Kidney epithelial cell (primary cell): ENCODE measurements around the gene LRRC8B. TPM values are rescaled to one million over a fixed set of nuclear protein-coding genes. Genes with fewer than 3 reads are reported as not detected.
"Not testable (repeated sequence)": the region's sequence is repeated elsewhere in the genome, so short reads cannot be mapped to it uniquely, and the experiment has no call there.

ENCODE experiments used
- DNase-seq: peaks from one replicate; pipeline ENCODE4 v3.0.0-alpha.2; 2010; ENCODE audit warnings: low read depth
- H3K27me3 ChIP-seq: 2 replicates; pipeline ENCODE4 v1.6.0; 2011; ENCODE audit warnings: low read length; ENCODE audit not compliant: control insufficient read depth, insufficient read depth
- H3K36me3 ChIP-seq: 2 replicates; pipeline ENCODE4 v1.5.1; 2011; ENCODE audit warnings: low read length; ENCODE audit not compliant: control insufficient read depth, insufficient read depth
- H3K4me3 ChIP-seq: 2 replicates; pipeline ENCODE4 v1.5.1; 2011; ENCODE audit warnings: low read depth, mild to moderate bottlenecking, control low read depth, low read length
- total RNA-seq: library from RNA; depleted of rRNA; stranded (reverse); fragments of >200 nt; gene quantifications from 2 replicates; pipeline ENCODE4 v1.2.3, GENCODE V29; 2015
- TF ChIP-seq, protein P1 (sequence below): IDR thresholded peaks from 2 replicates; pipeline ENCODE4 v1.5.1; 2011; ENCODE audit warnings: mild to moderate bottlenecking, moderate library complexity, low read length, control low read depth, inconsistent platforms; ENCODE audit not compliant: insufficient read depth, poor library complexity, severe bottlenecking

The LRRC8B gene
- total RNA-seq, 1 donor from 2014 or later, result 8.9 TPM

DNA sequence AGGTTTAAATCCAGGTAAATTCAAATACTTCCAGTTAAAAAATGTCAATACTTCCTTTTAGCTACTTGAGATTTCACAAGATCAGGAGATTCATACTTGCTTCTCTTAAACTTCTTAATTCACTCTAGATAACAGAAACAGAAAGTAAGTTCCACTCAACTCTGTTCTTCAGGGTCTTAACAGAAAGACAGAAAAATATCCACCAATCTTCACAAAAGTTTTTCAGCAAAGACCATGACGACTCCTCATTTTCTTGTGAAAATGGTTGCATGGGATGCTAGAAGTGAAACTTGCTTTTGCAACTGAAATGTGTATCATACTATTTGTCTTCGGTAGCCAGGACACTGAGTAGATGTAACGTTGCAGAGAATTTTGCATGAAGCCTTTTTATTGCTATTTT is 96.0 kb downstream of the LRRC8B start:
- TF ChIP-seq, protein P1, sequence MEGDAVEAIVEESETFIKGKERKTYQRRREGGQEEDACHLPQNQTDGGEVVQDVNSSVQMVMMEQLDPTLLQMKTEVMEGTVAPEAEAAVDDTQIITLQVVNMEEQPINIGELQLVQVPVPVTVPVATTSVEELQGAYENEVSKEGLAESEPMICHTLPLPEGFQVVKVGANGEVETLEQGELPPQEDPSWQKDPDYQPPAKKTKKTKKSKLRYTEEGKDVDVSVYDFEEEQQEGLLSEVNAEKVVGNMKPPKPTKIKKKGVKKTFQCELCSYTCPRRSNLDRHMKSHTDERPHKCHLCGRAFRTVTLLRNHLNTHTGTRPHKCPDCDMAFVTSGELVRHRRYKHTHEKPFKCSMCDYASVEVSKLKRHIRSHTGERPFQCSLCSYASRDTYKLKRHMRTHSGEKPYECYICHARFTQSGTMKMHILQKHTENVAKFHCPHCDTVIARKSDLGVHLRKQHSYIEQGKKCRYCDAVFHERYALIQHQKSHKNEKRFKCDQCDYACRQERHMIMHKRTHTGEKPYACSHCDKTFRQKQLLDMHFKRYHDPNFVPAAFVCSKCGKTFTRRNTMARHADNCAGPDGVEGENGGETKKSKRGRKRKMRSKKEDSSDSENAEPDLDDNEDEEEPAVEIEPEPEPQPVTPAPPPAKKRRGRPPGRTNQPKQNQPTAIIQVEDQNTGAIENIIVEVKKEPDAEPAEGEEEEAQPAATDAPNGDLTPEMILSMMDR, result no peak
- Histone ChIP-seq H3K4me3 (no peak overlapping the region), H3K36me3 (no peaks in the 10 kb centered on the region), H3K27me3 (no peaks in the 10 kb centered on the region)
- no peak for DNase-seq

GRCh38 chr1:89622895-89623294 is 98.3 kb downstream of the LRRC8B start:
- TF ChIP-seq, protein P1, result peak; percentile 1
- Histone ChIP-seq H3K4me3 (no peak overlapping the region), H3K36me3 (no peaks in the 10 kb centered on the region), H3K27me3 (no peaks in the 10 kb centered on the region)
- DNase-seq, result no peak

GRCh38 chr1:89624314-89624713 is 99.7 kb downstream of the LRRC8B start:
- Histone ChIP-seq H3K36me3 (no peaks in the 10 kb centered on the region), H3K4me3 (no peak overlapping the region), H3K27me3 (no peaks in the 10 kb centered on the region)
- TF ChIP-seq, protein P1, result no peak
- no peak for DNase-seq

GRCh38 chr1:89624715-89625323 is 100.2 kb downstream of the LRRC8B start:
- no peaks in the 10 kb centered on the region for H3K27me3 ChIP-seq
- no peaks in the 10 kb centered on the region for H3K36me3 ChIP-seq
- no peak for DNase-seq
- no peak overlapping the region for H3K4me3 ChIP-seq
- TF ChIP-seq, protein P1, result no peak

- H3K4me3 ChIP-seq, result no peak overlapping the region
- H3K36me3 ChIP-seq, result no peaks in the 10 kb centered on the region
- TF ChIP-seq, protein P1, result no peak
- no peak for DNase-seq
- H3K27me3 ChIP-seq, result no peaks in the 10 kb centered on the region
Observed at GRCh38 chr1:89627596-89627962, 103.0 kb downstream of the LRRC8B start.

GRCh38 chr1:89629146-89629545 is 104.5 kb downstream of the LRRC8B start:
- DNase-seq, result no peak
- Histone ChIP-seq H3K4me3 (no peak overlapping the region), H3K36me3 (no peaks in the 10 kb centered on the region), H3K27me3 (no peaks in the 10 kb centered on the region)
- TF ChIP-seq, protein P1, result no peak

GRCh38 chr1:89629600-89629999 is 105.0 kb downstream of the LRRC8B start:
- DNase-seq, H3K36me3 ChIP-seq, H3K4me3 ChIP-seq, H3K27me3 ChIP-seq: not testable (repeated sequence)
